SHP77 (cell line): ENCODE results near the gene ACTL10.
"Not testable (repeated sequence)": the region's sequence is repeated elsewhere in the genome, so short reads cannot be mapped to it uniquely, and the experiment has no call there.

ENCODE experiments used
- DNase-seq, 2 experiments: peaks; one replicate each; lab custom pipeline; 2025; lab: John Stamatoyannopoulos, UW

The ACTL10 gene

DNA sequence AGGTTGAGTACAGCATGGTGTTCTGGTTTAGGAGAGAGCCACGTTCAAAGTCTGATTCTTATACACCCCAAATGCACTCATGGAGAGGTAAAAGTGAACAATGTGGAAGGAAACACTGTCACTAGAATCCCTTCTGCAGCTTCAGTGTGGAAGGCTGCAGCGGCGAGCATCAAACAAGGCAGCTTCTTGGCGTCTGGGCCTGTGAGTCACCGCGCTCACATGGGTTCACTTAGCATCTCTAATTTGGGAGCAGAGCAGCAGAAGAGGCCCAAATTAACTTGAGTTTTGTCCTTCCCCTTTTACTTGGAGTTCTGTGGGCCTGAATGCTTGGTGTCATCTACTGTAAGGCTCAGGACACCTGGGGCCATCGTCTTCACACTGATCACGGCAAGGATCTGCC, 30.4 kb downstream of the ACTL10 start:
- DNase-seq: no peak

GRCh38 chr20:33698966-33699365, 32.2 kb downstream of the ACTL10 start:
- DNase-seq: not testable (repeated sequence)

DNA sequence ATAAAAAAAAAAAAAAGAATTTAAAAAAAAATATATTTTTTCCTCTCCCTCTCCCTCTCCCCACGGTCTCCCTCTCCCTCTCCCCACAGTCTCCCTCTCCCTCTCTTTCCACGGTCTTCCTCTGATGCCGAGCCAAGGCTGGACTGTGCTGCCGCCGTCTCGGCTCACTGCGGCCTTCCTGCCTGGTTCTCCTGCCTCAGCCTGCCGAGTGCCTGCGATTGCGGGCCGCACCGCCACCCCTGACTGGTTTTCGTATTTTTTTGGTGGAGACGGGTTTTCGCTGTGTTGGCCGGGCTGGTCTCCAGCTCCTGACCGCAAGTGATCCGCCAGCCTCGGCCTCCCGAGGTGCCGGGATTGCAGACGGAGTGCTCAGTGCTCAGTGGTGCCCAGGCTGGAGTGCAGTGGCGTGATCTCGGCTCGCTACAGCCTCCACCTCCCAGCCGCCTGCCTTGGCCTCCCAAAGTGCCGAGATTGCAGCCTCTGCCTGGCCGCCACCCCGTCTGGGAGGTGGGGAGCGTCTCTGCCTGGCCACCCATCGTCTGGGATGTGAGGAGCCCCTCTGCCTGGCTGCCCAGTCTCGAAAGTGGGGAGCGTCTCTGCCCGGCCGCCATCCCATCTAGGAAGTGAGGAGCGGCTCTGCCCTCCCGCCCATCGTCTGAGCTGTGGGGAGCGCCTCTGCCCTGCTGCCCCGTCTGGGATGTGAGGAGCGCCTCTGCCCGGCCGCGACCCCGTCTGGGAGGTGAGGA, 34.1 kb downstream of the ACTL10 start:
- not testable (repeated sequence) for DNase-seq

DNA sequence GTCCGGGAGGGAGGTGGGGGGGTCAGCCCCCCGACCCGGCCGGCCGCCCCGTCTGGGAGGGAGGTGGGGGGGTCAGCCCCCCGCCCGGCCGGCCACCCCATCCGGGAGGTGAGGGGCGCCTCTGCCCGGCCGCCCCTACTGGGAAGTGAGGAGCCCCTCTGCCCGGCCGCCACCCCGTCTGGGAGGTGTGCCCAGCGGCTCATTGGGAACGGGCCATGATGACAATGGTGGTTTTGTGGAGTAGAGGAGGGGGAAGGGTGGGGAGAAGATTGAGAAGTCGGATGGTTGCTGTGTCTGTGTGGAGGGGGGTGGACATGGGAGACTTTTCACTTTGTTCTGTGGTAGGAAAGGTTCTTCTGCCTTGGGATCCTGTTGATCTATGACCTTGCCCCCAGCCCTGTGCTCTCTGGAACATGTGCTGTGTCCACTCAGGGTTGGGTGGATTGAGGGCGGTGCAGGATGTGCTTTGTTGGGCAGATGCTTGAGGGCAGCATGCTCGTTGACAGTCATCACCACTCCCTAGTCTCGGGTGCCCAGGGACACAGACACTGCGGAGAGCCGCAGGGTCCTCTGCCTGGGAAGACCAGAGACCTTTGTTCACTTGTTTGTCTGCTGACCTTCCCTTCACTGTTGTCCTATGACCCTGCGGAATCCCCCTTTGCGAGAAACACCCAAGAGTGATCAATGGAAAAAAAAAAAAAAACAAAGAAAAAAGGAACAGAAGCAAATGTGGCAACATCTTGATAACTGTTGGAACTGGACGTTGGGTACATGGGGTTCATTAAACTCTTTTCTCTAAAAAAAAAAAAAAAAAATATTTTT, 35.1 kb downstream of the ACTL10 start:
- DNase-seq: no peak

GRCh38 chr20:33702861-33703260, 36.1 kb downstream of the ACTL10 start:
- peak in 1 of 2 experiments; percentile 11 for DNase-seq

- no peak for DNase-seq
Observed at GRCh38 chr20:33703498-33704137, 36.9 kb downstream of the ACTL10 start.

DNA sequence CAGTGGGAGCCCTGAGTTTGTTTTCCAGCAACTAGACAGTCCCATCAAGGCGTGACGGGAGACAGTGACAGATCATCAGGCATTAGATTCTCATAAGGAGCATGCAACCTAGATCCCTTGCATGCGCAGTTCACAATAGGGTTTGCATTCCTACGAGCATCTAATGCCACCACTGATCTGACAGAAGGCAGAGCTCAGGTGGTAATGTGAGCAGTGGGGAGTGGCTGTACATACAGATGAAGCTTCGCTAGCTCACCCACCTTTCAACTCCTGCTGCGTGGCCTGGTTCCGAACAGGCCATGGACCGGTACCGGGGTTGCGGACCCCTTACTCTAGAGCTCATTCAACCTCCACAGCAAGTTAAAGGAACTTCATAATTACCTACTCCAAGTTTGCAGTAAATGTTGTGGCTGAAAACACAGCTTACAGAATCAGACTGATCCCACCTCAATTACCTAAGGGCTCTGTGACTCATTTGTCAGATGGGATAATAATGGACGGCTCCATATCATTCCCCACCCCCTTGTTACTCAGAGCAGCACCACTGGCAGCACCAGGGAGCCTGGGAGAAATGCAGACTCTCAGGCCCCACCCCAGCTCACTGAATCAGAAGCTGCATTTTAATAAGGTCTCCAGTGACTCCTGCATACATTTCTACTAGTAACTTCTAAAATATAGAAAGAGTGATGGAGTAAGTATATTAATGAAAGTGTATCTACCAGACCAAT, 37.6 kb downstream of the ACTL10 start:
- DNase-seq: no peak

- no peak for DNase-seq
Observed at GRCh38 chr20:33707668-33708067, 40.9 kb downstream of the ACTL10 start.

DNA sequence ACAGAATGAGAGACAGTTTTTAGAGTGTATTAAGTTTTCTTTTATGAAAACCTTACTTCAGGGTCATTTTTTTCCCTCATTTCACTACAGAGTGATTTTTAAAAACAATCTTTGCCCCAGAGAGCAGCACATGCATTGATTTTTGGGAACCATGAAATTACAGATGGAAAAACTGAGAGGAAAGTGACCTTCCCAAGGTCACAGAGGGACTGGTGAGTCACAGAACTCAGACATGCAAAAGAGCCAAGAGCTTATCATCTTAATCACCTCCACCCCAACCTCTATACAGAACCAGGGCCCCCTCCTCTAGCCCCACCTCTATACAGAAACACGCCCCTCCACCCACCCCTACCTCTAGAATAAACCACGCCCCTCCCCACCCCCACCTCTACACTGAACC, 42.7 kb downstream of the ACTL10 start:
- DNase-seq: no peak

- DNase-seq: no peak
Observed at GRCh38 chr20:33709905-33710541, 43.3 kb downstream of the ACTL10 start.

- no peak for DNase-seq
Observed at GRCh38 chr20:33710681-33711445, 44.1 kb downstream of the ACTL10 start.

DNA sequence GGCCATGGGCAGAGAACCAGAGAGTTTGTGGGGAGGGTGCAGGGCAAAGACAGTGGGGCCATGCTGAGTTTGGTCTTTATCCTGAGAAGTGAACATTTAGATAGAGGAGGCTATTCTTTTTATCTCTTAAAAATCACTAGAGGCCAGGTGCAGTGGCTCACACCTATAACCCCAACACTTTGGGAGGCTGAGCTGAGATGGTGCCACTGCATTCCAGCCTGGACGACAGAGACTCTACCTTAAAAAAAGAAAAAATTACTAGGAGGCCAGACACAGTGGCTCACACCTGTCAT, 44.6 kb downstream of the ACTL10 start:
- no peak for DNase-seq

DNA sequence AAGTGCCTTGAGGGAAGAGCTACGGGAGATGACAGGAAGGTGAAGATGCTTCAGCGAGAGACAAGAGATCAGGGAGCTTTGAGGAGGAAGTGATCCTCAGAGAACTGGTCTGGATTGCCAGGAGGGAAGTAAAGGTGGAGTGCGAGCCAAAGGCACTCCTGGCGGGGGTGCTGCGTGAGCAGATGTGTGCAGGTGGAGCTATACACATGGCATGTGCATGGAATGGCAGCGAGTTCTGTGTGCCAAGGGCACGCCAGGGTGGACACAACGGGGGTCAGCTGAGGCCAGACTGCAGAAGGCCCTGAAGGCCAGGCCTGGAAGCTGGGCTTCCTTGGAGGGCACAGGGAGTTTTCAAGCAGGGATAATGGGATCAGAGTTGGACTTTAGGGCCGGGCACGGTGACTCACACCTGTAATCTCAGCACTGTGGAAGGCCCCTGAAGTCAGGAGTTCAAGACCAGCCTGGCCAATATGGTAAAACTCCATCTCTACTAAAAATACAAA, 47.2 kb downstream of the ACTL10 start:
- DNase-seq: no peak

- DNase-seq: no peak
Observed at GRCh38 chr20:33716498-33716897, 49.8 kb downstream of the ACTL10 start.
